OCI-LY3 (cell line): ENCODE results near the gene TTC7B.

ENCODE experiments used
- H2AFZ ChIP-seq: fragments of 200-600, 300-600 bp; shearing (Covaris generic); 2 replicates; pipeline ENCODE4 v1.6.0; 2014; ENCODE audit warnings: antibody characterized with exemption, low read depth, low read length
- H3K27ac ChIP-seq: fragments of 200-600, 300-600 bp; sonication (generic); 2 replicates; pipeline ENCODE4 v1.5.1; 2014; ENCODE audit warnings: mild to moderate bottlenecking, low read length, moderate library complexity, mixed read lengths
- H3K27me3 ChIP-seq: fragments of 200-600, 300-600 bp; sonication (generic); 2 replicates; pipeline ENCODE4 v1.6.1; 2014; ENCODE audit warnings: low read depth, low read length, mixed read lengths
- H3K36me3 ChIP-seq: fragments of 200-600, 300-600 bp; sonication (generic); replicated peaks from 2 replicates; pipeline ENCODE3; 2014; ENCODE audit warnings: low read depth, low read length, mixed read lengths
- H3K4me1 ChIP-seq: fragments of 300-600, 200-600 bp; sonication (generic); 2 replicates; pipeline ENCODE4 v1.6.1; 2014; ENCODE audit warnings: low read length, mixed read lengths
- H3K4me2 ChIP-seq: fragments of 200-600, 300-600 bp; sonication (generic); 2 replicates; pipeline ENCODE4 v1.6.1; 2014; ENCODE audit warnings: low read length, mixed read lengths
- H3K4me3 ChIP-seq: fragments of 300-600, 200-600 bp; sonication (generic); 2 replicates; pipeline ENCODE4 v1.5.1; 2014; ENCODE audit warnings: antibody characterized with exemption, mild to moderate bottlenecking, low read length, moderate library complexity
- H3K79me2 ChIP-seq: fragments of 300-600, 200-600 bp; shearing (Covaris generic); 2 replicates; pipeline ENCODE4 v1.6.1; 2014; ENCODE audit warnings: mild to moderate bottlenecking, low read length, mixed read lengths
- H3K9ac ChIP-seq: fragments of 300-600, 200-600 bp; shearing (Covaris generic); 2 replicates; pipeline ENCODE4 v1.6.0; 2014; ENCODE audit warnings: mild to moderate bottlenecking, low read length, moderate library complexity
- H3K9me3 ChIP-seq: fragments of 200-600, 300-600 bp; shearing (Covaris generic); 2 replicates; pipeline ENCODE4 v1.6.1; 2014; ENCODE audit warnings: low read length, mixed read lengths; ENCODE audit not compliant: insufficient read depth
- H4K20me1 ChIP-seq: fragments of 200-600, 300-600 bp; sonication (generic); 2 replicates; pipeline ENCODE4 v1.6.1; 2016; ENCODE audit warnings: low read length, mixed read lengths; ENCODE audit not compliant: insufficient read depth
- EZH2phosphoT487 ChIP-seq: fragments of 200-600 bp; shearing (Covaris generic); IDR thresholded peaks from 2 replicates; pipeline ENCODE4 v1.6.1; 2018; ENCODE audit warnings: antibody characterized with exemption, mixed run types, low read depth
- TF ChIP-seq, protein P1 (sequence below): fragments of 200-600, 300-600 bp; sonication (generic); IDR thresholded peaks from 2 replicates; pipeline ENCODE4 v1.5.1; 2014; ENCODE audit warnings: antibody characterized with exemption, low read length, low read depth

TTC7B gene

GRCh38 chr14:90836692-90837063, 20.4 kb upstream of the TTC7B start:
- no peak overlapping the region for H3K4me2 ChIP-seq
- no peaks in the 10 kb centered on the region for H4K20me1 ChIP-seq
- no peaks in the 10 kb centered on the region for H3K4me1 ChIP-seq
- H3K27ac ChIP-seq, result no peak overlapping the region
- H3K27me3 ChIP-seq, result no peaks in the 10 kb centered on the region
- H3K79me2 ChIP-seq, result no peaks in the 10 kb centered on the region
- no peak for TF ChIP-seq EZH2phosphoT487
- TF ChIP-seq, protein P1, sequence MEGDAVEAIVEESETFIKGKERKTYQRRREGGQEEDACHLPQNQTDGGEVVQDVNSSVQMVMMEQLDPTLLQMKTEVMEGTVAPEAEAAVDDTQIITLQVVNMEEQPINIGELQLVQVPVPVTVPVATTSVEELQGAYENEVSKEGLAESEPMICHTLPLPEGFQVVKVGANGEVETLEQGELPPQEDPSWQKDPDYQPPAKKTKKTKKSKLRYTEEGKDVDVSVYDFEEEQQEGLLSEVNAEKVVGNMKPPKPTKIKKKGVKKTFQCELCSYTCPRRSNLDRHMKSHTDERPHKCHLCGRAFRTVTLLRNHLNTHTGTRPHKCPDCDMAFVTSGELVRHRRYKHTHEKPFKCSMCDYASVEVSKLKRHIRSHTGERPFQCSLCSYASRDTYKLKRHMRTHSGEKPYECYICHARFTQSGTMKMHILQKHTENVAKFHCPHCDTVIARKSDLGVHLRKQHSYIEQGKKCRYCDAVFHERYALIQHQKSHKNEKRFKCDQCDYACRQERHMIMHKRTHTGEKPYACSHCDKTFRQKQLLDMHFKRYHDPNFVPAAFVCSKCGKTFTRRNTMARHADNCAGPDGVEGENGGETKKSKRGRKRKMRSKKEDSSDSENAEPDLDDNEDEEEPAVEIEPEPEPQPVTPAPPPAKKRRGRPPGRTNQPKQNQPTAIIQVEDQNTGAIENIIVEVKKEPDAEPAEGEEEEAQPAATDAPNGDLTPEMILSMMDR, result no peak
- no peak overlapping the region for H3K9ac ChIP-seq
- H3K4me3 ChIP-seq, result no peak overlapping the region
- no peak overlapping the region for H2AFZ ChIP-seq
- no peaks in the 10 kb centered on the region for H3K9me3 ChIP-seq
- no peaks in the 10 kb centered on the region for H3K36me3 ChIP-seq

- Histone ChIP-seq H3K4me2 (no peak overlapping the region), H3K9ac (no peak overlapping the region), H3K27me3 (no peaks in the 10 kb centered on the region), H2AFZ (no peak overlapping the region), H3K27ac (no peak overlapping the region), H3K4me1 (peaks cover 9% of the 10 kb centered on the region), H3K36me3 (no peaks in the 10 kb centered on the region), H3K4me3 (no peak overlapping the region), H4K20me1 (no peaks in the 10 kb centered on the region), H3K9me3 (no peaks in the 10 kb centered on the region), H3K79me2 (no peaks in the 10 kb centered on the region)
- TF ChIP-seq, protein P1, result no peak
- no peak for TF ChIP-seq EZH2phosphoT487
Observed at GRCh38 chr14:90831821-90832220, 15.6 kb upstream of the TTC7B start.

- Histone ChIP-seq H3K9ac (no peak overlapping the region), H3K27me3 (no peaks in the 10 kb centered on the region), H3K79me2 (no peaks in the 10 kb centered on the region), H3K4me2 (no peak overlapping the region), H3K36me3 (no peaks in the 10 kb centered on the region), H4K20me1 (no peaks in the 10 kb centered on the region), H3K4me1 (peaks cover 9% of the 10 kb centered on the region), H3K27ac (no peak overlapping the region), H2AFZ (no peak overlapping the region), H3K4me3 (no peak overlapping the region), H3K9me3 (no peaks in the 10 kb centered on the region)
- TF ChIP-seq, protein P1, result no peak
- TF ChIP-seq EZH2phosphoT487, result no peak
Observed at GRCh38 chr14:90830931-90831701, 14.9 kb upstream of the TTC7B start.

- no peaks in the 10 kb centered on the region for H4K20me1 ChIP-seq
- no peaks in the 10 kb centered on the region for H3K9me3 ChIP-seq
- no peaks in the 10 kb centered on the region for H3K79me2 ChIP-seq
- H3K9ac ChIP-seq, result no peak overlapping the region
- no peaks in the 10 kb centered on the region for H3K36me3 ChIP-seq
- H3K4me2 ChIP-seq, result no peak overlapping the region
- H3K4me3 ChIP-seq, result no peak overlapping the region
- H3K27me3 ChIP-seq, result no peaks in the 10 kb centered on the region
- H2AFZ ChIP-seq, result no peak overlapping the region
- peaks cover 9% of the 10 kb centered on the region for H3K4me1 ChIP-seq
- no peak overlapping the region for H3K27ac ChIP-seq
- TF ChIP-seq EZH2phosphoT487, result no peak
- TF ChIP-seq, protein P1, result no peak
Observed at GRCh38 chr14:90829677-90830076, 13.4 kb upstream of the TTC7B start.
